GM03348 (cell line): ENCODE data around the gene B2M.
"Not testable (repeated sequence)": the region's sequence is repeated elsewhere in the genome, so short reads cannot be mapped to it uniquely, and the experiment has no call there.

Source experiments
- DNase-seq: peaks from one replicate; pipeline ENCODE4 v3.0.0; 2012; ENCODE audit warnings: low spot score

Gene B2M

DNA sequence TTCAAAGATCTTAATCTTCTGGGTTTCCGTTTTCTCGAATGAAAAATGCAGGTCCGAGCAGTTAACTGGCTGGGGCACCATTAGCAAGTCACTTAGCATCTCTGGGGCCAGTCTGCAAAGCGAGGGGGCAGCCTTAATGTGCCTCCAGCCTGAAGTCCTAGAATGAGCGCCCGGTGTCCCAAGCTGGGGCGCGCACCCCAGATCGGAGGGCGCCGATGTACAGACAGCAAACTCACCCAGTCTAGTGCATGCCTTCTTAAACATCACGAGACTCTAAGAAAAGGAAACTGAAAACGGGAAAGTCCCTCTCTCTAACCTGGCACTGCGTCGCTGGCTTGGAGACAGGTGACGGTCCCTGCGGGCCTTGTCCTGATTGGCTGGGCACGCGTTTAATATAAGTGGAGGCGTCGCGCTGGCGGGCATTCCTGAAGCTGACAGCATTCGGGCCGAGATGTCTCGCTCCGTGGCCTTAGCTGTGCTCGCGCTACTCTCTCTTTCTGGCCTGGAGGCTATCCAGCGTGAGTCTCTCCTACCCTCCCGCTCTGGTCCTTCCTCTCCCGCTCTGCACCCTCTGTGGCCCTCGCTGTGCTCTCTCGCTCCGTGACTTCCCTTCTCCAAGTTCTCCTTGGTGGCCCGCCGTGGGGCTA lies at the start of gene B2M, which contains the start of gene PATL2:
Gene B2M (plus strand): TSS at position 422 of the 647 bp plus-strand sequence. CDS start 30 bp downstream, at position 452.
Gene PATL2 (minus strand): TSS at position 228 of the 647 bp plus-strand sequence. CDS start 34,833 bp downstream, outside the sequence.
- peak; percentile 96 for DNase-seq

- no peak for DNase-seq
These were observed 49.7 kb upstream of the B2M start for GRCh38 chr15:44661576-44661975.

DNA sequence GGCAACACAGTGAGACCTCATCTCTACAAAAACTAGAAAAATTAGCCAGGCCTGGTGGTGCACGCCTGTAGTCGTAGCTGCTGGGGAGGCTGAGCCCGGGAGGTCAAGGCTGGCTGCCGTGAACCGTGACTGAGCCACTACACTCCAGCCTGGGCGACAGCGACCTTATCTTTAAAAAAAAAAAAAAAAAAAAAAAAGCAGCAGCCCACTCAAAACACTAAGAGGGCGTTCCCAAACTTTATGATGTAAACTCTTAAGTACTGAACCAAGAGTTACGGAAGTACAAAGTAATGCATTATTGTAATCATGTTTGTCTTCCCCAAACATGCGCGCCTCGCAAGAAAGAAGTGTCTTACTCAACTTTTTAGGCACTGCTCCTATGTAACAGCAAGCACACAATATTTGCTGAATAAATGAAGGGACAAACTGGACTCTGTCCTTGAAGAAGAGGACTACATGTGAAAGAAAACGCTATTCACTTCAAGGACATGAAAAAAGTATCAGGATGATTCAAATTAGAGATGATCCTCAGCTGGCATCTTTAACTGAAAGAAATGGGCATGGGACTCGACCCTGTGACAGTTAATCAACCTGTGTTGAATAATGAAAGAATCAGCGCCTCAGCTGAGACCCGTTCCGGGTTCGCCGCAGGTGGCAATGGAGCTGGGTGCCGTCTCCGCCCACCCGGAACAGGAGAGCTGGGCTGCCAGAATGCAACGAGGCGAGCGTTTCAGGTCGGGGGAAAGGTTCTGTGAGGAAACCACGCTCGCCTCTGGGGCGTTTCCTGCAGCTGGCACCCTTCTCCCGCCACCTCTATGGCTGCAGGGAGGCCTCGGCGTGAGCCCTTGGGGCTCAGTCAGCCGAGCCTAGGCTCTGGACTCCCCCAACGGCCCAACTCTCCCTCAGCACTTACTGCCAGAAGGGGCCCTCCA lies 48.6 kb upstream of the B2M start:
- DNase-seq: peak; percentile 73

GRCh38 chr15:44663410-44664308 lies 47.7 kb upstream of the B2M start, which contains the start of gene SPG11:
Gene SPG11 (minus strand): TSS chr15:44663662. CDS start chr15:44663647, 15 bp downstream.
- peak; percentile 99 for DNase-seq

- DNase-seq: no peak
These were observed 44.9 kb upstream of the B2M start for GRCh38 chr15:44666210-44667038.

DNA sequence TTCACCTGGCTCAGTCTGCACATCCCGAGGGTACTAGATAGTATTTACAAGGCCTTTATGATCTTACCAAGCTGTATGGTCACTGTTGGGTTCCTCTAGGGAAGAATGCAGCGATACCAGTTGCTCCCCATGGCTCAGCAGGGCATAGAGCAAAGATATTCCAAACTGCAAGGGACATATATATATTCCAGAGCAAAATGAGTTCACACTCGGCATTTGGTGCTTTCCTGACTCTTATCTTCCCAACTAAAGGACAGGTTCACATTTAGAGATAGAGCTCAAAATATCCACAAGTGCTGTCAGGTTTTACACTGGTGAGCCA lies 44.3 kb upstream of the B2M start:
- no peak for DNase-seq

GRCh38 chr15:44668921-44669320 lies 42.4 kb upstream of the B2M start:
- DNase-seq: no peak

- DNase-seq: no peak
These were observed 41.0 kb upstream of the B2M start for GRCh38 chr15:44670087-44670950.

DNA sequence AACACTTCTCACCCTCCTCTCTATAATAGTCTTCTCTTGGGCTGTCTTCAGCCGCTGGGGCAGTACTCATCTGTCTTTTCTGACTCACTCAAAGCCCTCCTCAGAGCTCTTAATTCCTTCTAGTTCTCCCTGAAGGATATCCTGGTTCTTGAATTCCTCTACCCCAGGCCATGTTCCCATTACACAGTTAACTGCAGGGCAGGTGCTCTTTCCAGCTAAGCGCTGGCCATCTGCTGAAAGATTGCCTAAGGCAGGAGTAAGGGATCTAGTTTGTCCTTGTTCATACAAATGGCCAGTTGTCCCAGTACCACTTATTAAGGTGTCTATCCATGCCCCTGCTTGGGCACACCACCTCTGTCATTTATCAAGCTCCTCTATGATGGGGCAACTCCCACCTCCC lies 37.7 kb upstream of the B2M start:
- DNase-seq: no peak

- DNase-seq: no peak
These were observed 35.4 kb upstream of the B2M start for GRCh38 chr15:44675911-44676310.

- DNase-seq: no peak
These were observed 34.6 kb upstream of the B2M start for GRCh38 chr15:44676676-44677075.

- no peak for DNase-seq
These were observed 29.1 kb upstream of the B2M start for GRCh38 chr15:44682211-44682610.

- not testable (repeated sequence) for DNase-seq
These were observed 28.3 kb upstream of the B2M start for GRCh38 chr15:44682809-44683682.

- DNase-seq: not testable (repeated sequence)
These were observed 22.0 kb upstream of the B2M start for GRCh38 chr15:44689318-44689717.

DNA sequence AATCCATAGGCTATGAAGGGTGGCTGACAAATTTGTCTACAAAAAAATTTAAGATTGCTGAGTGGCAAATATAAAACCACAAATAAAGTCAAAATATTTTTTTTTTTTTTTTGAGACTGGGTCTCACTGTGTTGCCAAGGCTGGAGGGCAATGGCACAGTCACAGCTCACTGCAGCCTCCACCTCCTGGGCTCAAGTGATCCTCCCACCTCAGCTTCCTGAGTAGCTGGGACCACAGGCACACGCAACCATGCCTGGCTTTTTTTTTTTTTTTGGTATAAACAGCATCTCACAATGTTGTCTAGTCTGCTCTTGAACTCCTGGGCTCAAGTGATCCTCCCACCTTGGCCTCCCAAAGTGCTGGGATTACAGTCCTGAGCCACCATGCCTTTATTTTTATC lies 21.1 kb upstream of the B2M start:
- not testable (repeated sequence) for DNase-seq

- DNase-seq: no peak
These were observed 18.7 kb upstream of the B2M start for GRCh38 chr15:44692659-44693058.

- no peak for DNase-seq
These were observed 16.9 kb upstream of the B2M start for GRCh38 chr15:44694416-44694815.

- DNase-seq: no peak
These were observed 16.0 kb upstream of the B2M start for GRCh38 chr15:44695294-44695693.

GRCh38 chr15:44697014-44697413 lies 14.3 kb upstream of the B2M start:
- DNase-seq: no peak
